K562 treated with DMSO at 1 percent for 12 hours (cell line): Measurements from ENCODE around the gene SLC13A3. TPM values are rescaled to one million over a fixed set of nuclear protein-coding genes. Genes with fewer than 3 reads are reported as not detected.

Experiments
- total RNA-seq: library from RNA; unstranded; fragments of 300-600 nt; gene quantifications from 2 replicates; pipeline ENCODE4 v1.2.3, GENCODE V29; 2022; ENCODE audit not compliant: insufficient read depth

SLC13A3 gene, protein sequence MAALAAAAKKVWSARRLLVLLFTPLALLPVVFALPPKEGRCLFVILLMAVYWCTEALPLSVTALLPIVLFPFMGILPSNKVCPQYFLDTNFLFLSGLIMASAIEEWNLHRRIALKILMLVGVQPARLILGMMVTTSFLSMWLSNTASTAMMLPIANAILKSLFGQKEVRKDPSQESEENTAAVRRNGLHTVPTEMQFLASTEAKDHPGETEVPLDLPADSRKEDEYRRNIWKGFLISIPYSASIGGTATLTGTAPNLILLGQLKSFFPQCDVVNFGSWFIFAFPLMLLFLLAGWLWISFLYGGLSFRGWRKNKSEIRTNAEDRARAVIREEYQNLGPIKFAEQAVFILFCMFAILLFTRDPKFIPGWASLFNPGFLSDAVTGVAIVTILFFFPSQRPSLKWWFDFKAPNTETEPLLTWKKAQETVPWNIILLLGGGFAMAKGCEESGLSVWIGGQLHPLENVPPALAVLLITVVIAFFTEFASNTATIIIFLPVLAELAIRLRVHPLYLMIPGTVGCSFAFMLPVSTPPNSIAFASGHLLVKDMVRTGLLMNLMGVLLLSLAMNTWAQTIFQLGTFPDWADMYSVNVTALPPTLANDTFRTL
- total RNA-seq = 4.3 and 10.3 TPM in 2 replicates

DNA sequence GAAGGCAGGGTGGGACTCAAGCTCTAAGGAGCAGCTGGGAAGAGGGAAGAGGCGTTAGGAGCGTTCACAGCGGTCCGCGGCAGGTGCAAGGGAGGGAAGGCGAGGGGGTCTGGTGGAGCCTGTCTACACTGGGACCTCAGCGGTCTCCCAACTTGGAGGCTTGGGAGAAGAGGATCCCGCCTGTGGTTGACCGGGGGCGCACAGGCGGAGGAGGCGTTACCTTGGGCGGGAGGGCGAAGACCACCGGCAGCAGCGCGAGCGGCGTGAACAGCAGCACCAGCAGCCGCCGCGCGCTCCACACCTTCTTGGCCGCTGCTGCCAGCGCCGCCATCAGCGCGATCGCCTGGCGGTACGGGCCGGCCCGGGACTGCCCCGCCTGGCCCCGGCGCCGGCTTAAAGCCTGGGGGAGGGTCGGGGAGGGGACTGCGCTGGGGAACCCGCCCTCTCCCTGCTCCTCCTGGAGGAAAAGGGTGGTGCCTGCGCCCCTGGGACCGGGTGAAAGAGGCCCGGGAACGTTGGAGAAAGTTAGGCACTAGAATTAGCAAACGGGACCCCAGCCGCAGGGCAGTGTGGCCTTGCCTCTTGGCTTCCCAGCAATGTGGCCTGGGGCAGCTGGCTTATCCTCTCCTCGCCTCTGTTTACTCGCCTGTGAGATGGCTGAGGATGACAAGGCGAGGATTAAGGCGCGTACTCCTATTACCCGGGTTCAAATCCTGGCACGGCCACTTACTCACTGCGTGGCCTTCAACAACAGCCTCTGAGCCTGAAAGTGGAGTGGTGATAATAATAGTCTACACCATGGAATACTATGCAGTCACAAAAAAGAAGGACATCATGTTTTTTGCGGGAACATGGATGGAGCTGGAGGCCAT lies at the start of gene SLC13A3:
Gene SLC13A3, minus strand, starts transcription at position 369 of the 872 bp plus-strand sequence. Its CDS starts 38 bp downstream, at position 331.

DNA sequence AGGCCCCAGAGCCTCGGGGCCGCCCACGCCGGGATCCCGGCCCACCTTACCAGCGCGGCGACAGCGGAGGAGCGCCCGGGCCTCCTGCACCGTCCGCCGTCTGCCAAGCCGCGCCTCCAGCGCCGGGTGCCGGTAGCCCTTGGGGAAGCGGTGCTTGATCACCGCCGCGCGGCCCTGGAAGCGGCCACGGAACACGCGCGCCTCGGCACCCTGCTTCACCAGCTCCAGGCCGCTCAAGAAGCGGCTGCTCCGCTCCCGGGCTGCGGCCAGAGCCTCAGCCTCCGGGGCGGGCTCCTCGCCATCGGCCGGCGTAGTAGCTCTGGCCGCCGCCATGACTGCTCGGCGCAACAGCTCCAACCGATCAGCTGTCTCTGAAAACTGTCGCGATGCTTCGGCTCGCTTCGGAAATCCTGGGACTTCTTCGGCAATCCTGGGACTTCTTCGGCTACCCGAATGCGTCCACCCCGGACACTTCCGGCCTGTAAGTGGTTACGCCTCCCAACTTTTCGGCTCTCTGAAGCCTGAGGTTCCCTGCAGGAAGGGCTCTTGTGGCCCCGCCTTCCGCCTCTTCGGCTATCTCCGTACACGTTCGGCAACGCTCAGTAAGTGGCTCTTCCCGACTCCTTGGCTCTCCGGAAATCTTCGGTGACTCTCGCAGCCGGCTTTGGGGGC lies 38.0 kb upstream of the SLC13A3 start, which contains the start of gene TP53RK:
Gene TP53RK, minus strand, starts transcription at position 363 of the 672 bp plus-strand sequence. Its CDS starts 30 bp downstream, at position 333.

DNA sequence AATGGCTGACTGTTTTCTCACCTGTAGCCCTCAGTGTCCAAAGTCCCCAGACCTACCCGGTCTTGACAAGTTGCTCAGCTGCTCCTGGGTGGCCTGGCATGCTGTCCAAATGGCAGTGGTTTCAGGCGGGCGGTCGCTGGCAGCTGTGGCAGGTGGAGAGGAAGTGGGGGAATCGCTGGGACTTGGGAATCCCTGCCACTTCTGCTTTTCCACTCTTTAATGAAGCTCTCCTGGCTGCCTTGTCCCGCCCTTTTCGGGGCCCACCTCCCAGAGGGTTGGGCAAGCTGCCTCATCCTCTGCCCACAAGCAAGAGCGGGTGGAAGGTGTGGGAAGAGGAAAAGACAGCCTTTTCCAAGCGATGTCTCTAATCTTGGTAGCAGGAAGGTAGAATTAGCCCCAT lies 100.8 kb downstream of the SLC13A3 start, which contains the start of gene OCSTAMP:
Gene OCSTAMP, minus strand, starts transcription at position 194 of the 400 bp plus-strand sequence. Its CDS starts 94 bp downstream, at position 100.

DNA sequence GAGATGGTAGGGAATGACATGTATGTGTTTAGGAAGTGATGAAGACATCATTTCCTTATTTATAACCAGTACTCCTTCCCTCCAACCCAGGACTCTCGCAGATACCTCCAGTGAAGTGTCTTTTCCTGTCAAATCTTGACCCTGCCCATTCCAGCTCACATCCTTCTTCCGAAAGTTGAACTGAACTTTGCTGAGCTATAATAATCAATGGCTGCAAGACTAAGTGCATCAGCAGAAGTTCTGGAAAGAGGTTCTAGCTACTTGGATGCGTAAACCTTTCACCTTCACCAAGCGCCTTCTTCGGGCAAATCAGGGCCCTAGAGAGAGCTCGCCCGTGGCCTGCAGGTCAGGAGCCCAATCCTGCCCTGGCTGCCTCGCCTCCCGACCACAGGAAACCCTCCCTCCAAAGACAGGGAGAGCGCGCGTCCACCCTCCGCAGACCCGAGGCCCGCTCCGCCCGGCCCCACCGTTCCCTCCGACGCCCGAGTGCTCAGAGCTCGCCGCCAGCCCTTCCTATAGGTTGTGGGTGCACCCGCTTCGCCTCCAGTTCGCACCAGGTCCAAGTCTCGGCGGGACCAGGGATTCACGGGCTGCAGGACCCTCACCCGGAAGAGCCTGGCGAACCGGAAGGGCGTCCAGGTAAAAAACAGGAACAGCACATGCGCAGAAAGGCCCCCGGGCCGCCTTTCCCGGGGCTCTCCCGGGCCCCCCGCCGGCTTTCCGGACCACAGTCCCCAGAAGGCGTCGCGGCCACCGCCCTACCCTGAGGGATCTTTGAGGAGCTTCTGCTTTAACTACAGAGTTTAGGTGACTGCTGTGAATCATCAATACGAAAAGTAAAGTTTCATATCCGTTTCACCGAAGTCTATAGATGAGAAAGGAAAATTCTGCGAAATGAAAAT lies 138.1 kb downstream of the SLC13A3 start, which contains the start of gene ZNF334:
Gene ZNF334, minus strand, starts transcription at position 617 of the 902 bp plus-strand sequence. CDS start 1,457 bp downstream, outside the sequence.

Other genes starting within 250 kb of the SLC13A3 start
- gene ELMO2, start 244.8 kb downstream of the SLC13A3 start, total RNA-seq = 12.1 and 24.8 TPM in 2 replicates
- gene ZNF334, start 137.9 kb downstream of the SLC13A3 start, total RNA-seq = 0.32 and 0.53 TPM in 2 replicates
- gene OCSTAMP, start 100.8 kb downstream of the SLC13A3 start, total RNA-seq = not detected in 2 replicates
- 9.5 and 10.9 TPM in 2 replicates for gene TP53RK, start 38.0 kb upstream of the SLC13A3 start, total RNA-seq
- 0.28 and 2.0 TPM in 2 replicates for gene SLC2A10, start 58.2 kb upstream of the SLC13A3 start, total RNA-seq
- gene EYA2, start 243.4 kb upstream of the SLC13A3 start, total RNA-seq = not detected in 2 replicates